Renal pelvis (tissue), 12 donors: ENCODE measurements around the gene OR12D2. TPM values are rescaled to one million over a fixed set of nuclear protein-coding genes. Genes with fewer than 3 reads are reported as not detected.
"Not testable (repeated sequence)": the region's sequence is repeated elsewhere in the genome, so short reads cannot be mapped to it uniquely, and the experiment has no call there.

Experiments used
- DNase-seq: peaks from one replicate; pipeline ENCODE4 v3.0.0-alpha.2; 2013
- long read RNA-seq, 16 experiments: transcript quantifications; one replicate each; lab custom pipeline, GENCODE V29; 2026
- polyA plus RNA-seq, 3 donors: library from polyadenylated mRNA; unstranded; fragments of 120-200 nt; gene quantifications; one replicate each; pipeline ENCODE4 v1.2.1, GENCODE V29; 2013; ENCODE audit not compliant: insufficient read length in 3 of 3

The OR12D2 gene, protein sequence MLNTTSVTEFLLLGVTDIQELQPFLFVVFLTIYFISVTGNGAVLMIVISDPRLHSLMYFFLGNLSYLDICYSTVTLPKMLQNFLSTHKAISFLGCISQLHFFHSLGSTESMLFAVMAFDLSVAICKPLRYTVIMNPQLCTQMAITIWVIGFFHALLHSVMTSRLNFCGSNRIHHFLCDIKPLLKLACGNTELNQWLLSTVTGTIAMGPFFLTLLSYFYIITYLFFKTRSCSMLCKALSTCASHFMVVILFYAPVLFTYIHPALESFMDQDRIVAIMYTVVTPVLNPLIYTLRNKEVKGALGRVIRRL
- not detected for polyA plus RNA-seq
- long read RNA-seq, donor 1 = 0 reads
- long read RNA-seq, donor 2 = 0 reads
- long read RNA-seq, donor 3 = 0 reads
- long read RNA-seq, donor 4 = 0 reads
- long read RNA-seq, donor 5 = 0 reads
- long read RNA-seq, donor 6 = 0 reads
- long read RNA-seq, donor 7 = 0 reads
- long read RNA-seq, donor 8 = 0 reads
- long read RNA-seq, donor 9 = 0 reads
- long read RNA-seq, donor 10 = 0 reads
- long read RNA-seq, donor 11 = 0 reads
- long read RNA-seq, donor 12 = 0 reads
- long read RNA-seq, donor 13 = 0 reads
- long read RNA-seq, donor 14 = 0 reads
- long read RNA-seq, donor 15 = 0 reads
- long read RNA-seq, donor 16 = 0 reads

GRCh38 chr6:29395331-29395730 is at the start of gene OR12D2:
TSS of gene OR12D2 (plus strand) at chr6:29395631. CDS start at chr6:29396700, 1,069 bp downstream.
- no peak for DNase-seq

- DNase-seq = not testable (repeated sequence)
Measured at GRCh38 chr6:29349348-29349747, 46.1 kb upstream of the OR12D2 start.

- DNase-seq = no peak
Measured at GRCh38 chr6:29354980-29355379, 40.5 kb upstream of the OR12D2 start.

GRCh38 chr6:29355603-29356002 is 39.8 kb upstream of the OR12D2 start:
- DNase-seq = no peak

DNA sequence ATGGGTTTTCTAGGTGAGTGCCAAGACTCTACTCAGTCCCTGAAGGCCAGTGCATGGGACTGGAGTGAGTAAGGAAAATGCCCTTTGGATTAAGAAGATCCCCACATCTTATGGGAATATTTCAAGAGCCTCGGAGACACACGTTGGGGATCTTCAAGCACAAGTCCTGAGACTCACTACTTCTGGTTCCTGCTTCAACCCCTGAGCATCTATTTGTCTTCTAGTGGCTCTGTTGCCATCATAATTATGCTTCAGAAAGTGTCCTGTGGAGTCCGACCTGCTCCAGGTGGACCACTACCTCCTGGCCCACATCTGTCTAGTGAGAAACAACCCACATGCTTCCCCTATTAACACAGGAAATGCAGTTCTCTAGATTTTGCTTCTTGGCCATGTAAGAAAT is 26.7 kb upstream of the OR12D2 start, which contains the start of gene OR5V1:
OR5V1 (minus strand) TSS at position 101 of the 400 bp plus-strand sequence. CDS start 12,670 bp downstream, outside the sequence.
- no peak for DNase-seq

DNA sequence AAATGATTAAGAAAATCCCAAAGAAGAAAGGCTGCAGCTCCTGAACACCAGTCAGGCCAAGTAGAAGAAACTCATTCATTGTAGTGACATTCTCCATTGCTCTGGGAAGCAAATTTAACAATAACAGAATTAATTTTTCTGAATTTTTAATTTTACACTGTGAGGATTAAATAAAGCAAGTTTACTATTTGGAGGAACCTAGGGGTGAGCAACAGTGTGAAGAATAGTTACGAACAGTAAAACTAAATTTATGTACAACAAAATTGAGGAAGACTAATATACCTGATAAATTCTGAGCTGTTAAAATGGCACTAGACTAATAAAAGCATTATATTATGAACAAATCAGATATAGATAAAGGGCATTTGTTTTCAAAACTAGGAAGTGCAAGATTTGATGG is 20.2 kb upstream of the OR12D2 start, which contains the start of gene OR12D3:
OR12D3 (minus strand) TSS at position 101 of the 400 bp plus-strand sequence; CDS start at position 97, 4 bp downstream.
- DNase-seq = no peak

GRCh38 chr6:29376003-29376402 is 19.4 kb upstream of the OR12D2 start:
- no peak for DNase-seq

DNA sequence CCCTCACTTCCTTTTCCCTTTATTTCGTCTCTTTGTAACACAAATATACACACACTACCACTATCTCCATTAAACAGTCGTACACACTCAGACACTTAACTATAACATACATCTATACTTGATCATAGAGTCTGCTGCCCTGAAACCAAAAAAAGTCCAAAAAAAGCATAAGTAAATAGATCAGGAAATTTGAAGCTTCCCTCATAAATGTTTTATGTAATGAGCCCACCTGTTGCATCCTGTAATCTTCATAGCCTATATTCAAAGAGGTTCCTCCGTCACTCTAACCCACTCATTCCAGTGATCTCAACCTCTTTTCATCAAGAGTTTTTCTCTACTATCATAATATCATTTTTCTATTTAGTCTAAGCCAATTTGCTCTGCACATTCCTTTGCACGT is 6.9 kb upstream of the OR12D2 start:
- DNase-seq = no peak

GRCh38 chr6:29399525-29399924 is 4.1 kb downstream of the OR12D2 start:
- no peak for DNase-seq

GRCh38 chr6:29403801-29404200 is 8.4 kb downstream of the OR12D2 start:
- no peak for DNase-seq

DNA sequence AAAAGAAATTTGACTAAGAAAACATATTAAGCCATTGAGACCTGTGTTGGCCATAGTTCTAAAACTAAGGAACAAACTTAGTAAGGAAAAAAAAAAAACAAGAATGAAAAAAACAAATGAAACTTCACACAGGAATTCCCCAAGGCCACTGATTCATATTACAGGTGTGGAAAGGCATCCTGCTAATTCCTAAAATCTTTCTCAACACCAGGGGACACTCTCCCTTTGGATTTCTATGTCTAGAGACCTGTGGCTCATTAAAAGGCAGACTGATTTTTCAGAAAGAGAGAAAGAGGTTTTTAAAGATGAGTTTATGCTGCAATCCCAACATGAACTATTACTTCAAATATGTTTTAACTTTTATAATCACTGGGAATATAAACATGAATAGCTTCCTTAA is 19.2 kb downstream of the OR12D2 start, which contains the start of gene OR12D1:
OR12D1 (plus strand) TSS at position 341 of the 400 bp plus-strand sequence.
- no peak for DNase-seq

- DNase-seq = no peak
Measured at GRCh38 chr6:29419516-29419915, 24.1 kb downstream of the OR12D2 start.

DNA sequence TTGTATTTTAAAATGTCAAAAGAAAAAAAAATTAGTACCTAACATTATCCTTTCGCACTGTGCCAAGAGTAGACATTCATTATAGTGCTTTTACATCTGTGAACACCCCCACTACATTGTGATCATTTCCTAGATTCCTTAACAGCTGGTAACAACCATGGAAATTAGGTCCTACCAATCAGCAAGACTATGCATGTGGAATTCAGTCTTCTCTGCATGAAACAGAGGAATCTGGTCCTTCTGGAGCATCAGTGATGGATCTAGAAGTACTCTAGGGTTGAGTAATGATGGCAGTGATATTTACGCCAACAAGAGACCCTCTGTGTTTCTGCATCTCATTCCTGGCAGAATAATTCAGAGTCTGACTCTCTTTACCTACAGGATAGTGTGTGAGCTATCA is 28.7 kb downstream of the OR12D2 start:
- DNase-seq = no peak

- DNase-seq = no peak
Measured at GRCh38 chr6:29424575-29424974, 29.1 kb downstream of the OR12D2 start.

DNA sequence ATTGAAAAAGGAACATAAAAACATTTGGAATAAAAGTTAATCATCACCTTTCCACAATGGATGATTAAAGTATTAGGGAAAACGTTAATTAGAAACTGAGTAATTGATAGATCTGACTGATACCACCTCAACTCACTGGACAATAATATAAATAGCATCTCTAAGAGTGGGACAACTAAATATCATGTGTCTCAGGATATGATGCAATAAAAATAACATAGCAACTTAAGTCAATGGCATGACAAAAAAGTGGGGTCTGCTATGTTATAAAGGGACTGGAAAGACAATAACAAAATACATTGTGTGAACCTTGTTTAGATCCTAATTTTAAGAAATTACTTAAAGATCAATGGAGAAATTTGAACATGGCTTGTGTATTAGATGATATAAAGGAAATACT is 29.6 kb downstream of the OR12D2 start:
- no peak for DNase-seq

DNA sequence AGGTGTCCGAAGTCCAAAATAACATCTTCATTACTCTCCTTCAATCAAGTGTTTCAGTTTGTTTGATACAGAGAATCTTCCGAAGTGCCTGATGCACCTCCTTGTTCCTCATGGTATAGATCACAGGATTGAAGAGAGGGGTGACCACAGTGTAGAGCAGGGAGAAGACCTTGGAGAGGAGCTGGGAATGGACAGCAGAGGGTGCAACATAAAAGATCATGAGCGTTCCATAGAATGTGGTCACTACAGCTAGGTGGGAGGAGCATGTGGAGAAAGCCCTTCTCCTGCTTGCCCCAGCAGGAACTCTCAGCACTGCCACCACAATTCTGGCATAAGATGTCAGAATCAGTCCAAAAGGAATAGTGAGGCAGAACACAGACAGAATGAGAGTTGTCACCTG is 31.2 kb downstream of the OR12D2 start:
- no peak for DNase-seq

DNA sequence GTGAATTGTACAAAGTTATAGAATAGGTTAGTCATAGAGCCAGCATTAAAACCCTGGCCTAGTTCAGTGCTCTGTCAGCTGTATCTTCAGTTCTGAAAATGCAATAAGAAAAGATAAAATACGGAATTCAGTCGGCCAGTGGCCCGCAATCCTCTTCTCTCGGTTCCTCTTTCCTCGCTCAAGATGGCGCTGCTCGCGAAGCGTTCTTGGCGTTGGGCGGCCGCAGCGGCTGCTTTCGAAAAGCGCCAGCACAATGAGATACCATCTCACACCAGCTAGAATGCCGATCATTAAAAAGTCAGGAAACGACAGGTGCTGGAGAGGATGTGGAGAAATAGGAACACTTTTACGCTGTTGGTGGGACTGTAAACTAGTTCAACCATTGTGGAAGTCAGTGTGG is 41.3 kb downstream of the OR12D2 start:
- not testable (repeated sequence) for DNase-seq

- no peak for DNase-seq
Measured at GRCh38 chr6:29439006-29439405, 43.6 kb downstream of the OR12D2 start, which contains the start of gene OR10C1. TSS of gene OR10C1 (plus strand) at chr6:29439306. CDS start at chr6:29440016, 710 bp downstream.

DNA sequence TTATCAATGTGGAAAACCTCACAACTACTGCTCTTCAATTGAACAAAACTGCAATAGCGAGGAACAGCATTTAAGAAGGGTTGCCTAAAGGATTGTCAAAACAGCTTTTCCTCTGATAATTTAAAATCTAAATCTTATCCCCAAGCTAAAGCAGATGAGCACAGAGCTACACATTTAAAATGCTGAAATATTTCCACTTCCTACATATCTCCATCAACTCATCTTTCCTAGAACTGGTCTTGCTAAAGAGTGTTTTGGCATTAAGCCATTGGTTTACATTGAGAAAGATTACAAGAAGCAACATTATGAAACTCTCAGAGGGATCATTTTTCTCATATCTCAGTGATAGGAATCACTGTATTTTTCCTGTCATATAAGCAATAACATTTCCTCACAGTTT is 47.3 kb downstream of the OR12D2 start:
- DNase-seq = no peak

DNA sequence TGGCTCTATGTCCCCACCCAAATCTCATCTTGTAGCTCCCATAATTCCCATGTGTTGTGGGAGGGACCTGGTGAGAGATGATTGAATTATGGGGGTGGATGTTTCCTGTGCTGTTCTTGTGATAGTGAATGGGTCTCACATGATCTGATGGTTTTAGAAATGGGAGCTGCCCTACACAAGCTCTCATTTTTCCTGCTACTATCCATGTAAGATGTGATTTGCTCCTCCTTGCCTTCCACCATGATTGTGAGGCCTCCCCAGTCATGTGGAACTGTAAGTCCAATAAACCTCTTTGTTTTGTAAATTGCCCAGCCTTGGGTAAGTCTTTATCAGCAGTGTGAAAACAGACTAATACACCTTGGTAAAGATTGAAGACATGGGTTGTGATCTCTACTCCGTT is 48.6 kb downstream of the OR12D2 start:
- DNase-seq = not testable (repeated sequence)
